Stimulated activated CD4-positive, alpha-beta T cell treated with anti-CD3 and anti-CD28 coated beads, Interleukin-4, amount 100 ng/mL, for 1 hour (primary cell): ENCODE results near the gene SGCB.

Source experiments
- DNase-seq: peaks from one replicate; pipeline ENCODE4 v3.0.0-alpha.2; 2020

SGCB gene

DNA sequence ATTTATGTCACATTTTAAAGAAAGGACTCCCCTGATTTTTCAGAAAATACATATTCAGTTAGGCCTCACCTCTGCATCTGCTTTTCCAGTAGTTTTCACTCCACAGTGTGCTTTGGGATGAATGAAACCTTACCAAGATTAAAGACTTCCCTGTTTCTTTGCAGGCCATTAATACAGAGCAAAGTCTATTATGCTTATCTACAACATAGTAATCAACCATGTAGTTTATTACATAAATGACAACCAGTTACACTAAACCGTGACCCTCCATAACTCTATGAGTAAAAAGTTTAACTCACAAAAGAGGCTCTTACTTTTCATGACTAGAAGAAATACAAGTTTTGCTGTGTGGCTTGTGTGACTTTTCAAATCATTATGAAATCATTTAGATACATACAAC is 20.3 kb downstream of the SGCB start:
- no peak for DNase-seq

DNA sequence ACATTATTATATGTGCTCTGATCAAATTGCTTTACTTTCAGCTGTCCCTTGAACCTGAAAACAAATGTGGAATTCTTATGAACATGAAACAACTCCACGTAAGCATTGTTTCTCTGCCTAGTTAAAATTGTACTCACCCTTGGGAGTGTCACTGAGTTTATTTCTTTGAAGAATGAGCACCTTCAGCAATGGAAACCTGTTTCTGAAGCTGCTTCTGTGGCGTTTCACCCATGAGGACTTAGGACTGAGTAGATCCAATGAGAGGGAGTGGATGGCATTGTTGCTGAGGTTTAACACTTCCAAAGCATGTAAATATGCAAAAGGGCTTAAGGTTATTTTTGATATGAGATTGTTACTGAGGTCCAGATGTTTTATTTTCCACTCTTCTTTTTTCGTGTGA is 21.1 kb downstream of the SGCB start:
- DNase-seq: no peak

DNA sequence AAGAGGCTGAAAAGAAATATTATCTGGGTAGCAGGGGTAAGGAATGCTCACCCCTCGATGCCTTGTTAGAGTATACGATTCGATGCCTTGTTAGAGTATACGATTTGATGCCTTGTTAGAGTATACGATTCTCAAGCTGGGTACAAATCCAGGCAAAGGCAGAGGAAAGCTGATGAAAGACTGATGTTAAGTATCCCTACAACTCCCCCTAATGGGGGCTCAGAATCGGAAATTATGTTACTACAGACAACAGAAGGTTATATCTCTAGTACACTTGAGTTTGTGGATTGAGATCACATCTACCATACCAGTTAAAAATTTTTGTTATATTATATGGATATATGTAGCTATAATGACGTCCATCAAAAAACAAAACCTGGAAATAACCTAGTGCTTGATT is 22.7 kb downstream of the SGCB start:
- no peak for DNase-seq

DNA sequence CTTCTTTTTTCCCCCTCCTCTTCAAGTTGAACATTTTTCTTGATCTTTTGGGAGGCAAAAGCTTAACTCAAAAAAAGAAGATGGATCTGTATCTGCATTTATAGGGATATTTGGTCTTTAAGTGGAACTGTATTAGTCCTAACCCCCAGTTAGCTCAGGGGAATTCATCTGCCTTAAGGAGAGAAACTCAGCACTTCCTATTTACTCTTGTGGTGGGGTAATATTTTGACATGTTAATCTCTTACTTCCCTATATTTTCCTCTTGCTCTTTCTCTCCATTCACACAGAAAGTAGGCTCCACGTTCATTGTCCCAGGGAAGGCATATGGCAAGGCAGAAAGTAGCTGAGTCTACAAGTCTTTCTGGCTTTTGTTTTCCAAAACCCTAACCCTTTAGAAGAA is 23.2 kb downstream of the SGCB start:
- no peak for DNase-seq

DNA sequence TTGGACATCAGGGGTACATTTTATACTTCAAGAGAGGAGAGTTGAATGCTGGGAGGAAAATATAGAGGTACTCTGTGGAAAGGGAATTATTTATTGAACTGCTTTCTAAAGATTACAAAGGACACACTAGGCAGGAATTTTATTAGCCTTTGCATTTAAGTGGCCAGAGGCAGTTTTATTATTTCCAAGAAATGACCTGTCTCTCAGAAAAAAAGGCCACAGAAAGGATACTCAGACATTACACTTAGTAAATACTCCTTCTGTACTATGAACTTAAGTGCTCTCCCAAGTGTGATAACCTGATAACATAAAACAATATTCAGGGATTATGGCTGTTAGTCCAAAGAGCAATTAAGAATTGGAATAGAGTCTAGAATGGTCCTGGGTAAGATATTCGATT is 25.4 kb downstream of the SGCB start:
- no peak for DNase-seq

DNA sequence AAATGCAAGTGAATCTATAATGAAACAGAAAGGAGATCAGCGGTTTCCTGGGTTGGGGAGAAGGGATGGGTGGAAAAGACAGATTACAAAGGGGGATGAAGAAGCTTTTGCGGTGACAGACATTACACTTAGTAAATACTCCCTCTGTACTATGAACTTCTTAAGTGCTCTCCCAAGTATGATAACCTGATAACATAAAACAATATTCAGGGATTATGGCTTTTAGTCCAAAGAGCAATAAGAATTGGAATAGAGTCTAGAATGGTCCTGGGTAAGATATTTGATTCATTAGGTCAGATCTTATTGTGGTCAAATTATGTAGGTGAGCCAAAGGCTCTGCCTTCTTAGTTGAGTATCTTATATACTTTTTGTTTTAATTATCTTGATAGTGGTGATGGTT is 27.1 kb downstream of the SGCB start:
- no peak for DNase-seq

DNA sequence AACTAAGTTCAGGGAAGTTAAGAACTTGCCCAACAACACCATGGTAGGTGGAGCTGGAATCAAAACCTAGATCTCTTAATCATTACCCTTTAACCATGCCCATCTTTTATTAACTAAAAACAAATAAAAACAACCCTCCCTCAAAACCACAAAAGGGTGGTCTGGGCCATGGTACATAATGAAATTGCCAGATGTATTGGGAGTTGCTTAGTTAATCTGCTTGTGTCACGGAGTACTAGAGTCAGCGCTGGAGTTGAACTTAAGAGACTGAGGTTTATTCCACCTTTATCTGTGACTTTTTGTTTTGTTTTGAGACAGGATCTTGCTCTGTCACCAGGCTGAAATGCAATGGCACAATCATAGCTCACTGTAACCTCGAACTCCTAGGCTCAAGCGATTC is 31.2 kb downstream of the SGCB start:
- no peak for DNase-seq

DNA sequence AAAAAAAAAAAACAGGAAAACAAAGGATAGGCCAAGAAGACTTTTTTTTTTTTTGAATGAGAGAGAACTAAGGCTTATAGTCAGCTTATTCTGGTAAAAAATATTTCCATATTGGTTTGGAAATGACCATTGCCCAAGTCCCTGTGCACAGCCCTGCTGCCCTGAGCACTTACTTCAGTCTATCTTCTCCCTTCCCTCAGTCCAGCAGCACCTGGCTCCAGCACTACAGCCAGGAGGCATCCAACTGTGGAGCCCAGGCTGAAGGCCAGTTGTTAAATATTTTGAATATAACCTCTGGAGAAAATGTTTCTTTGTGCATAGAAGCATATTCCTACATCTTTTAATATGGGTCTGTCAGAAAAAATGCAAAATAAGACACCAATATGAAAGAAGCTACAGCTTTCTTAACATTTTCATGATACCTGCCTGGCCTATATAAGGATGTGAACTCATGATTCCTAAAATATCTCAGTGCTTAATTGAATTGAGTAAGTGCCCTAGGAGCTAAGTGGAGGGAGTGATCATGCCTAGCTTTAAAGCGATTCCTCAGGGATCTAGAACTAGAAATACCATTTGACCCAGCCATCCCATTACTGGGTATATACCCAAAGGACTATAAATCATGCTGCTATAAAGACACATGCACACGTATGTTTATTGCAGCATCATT is 32.4 kb downstream of the SGCB start:
- DNase-seq: no peak

DNA sequence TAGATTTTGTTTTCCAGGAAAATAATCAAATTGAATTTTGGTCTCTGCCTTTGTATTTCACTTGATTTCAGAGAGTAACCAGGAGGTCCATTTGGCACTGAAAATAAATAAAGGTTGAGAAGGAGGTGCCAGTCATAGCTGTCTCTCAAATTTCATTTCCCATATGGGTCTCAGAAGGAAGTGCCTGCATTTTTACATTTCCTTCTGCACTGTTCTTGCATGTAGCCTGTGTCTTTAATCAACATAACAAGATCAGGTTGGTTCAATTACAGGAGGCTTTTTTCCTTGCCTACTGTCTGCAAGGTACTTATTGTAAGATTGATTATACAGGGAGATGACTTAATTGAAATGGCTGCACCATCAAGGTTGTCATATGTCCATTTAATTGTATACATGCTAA is 33.7 kb downstream of the SGCB start:
- no peak for DNase-seq

DNA sequence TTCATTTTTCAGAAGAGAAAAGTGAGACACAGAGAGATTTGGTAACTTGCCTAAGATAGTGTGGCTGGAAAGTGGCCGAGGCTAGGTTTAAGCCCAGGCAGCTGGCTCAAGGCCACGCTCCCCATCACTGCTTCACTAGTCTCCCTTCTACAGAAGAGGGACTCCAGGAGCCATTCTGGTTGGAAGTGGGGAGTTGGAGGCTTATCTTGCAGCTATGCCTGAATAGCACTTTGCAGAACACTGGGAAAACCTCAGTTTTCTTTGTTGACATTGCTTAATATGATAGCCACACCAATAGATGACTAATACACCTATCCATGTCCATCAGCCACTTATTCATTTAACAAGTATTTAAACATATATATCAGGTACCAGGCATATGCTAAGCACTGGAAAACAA is 36.5 kb downstream of the SGCB start:
- no peak for DNase-seq

DNA sequence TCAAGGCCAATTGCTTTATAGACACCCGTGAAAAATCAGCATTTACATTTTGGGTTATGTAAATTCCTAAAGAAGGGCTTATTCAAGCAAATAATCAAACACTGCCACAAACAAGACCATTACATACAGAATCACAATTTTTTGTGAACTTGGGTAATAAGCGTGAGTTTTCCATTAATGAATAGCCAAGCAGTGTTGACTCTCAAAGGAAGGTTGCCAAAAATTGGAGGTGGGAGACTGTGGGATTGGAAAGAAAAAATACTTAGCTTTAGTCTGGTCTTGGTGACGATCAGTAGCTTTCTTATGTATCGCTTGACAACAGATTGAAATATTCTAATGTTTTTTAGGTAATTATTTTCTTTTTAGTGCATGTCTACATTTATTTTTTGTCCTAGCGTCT is 38.8 kb downstream of the SGCB start:
- no peak for DNase-seq

DNA sequence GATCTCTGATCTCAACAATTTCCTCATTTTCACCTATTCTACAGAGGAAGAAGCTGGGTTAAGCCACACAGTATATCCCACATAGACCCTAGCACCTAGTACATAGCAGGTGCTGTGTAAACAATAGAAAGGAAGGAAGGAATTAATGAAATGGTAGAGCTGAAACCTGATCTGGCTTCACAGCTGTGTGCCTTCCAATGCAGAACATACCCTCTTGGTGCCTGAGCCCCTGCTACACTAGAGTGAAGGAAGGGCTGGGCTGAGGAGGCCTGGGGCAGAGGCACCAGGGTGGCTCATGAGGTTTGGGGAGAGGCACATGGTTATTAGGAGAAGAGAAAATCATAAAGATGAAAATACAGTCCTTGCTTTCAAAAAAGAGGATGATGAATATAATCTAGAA is 39.3 kb downstream of the SGCB start:
- DNase-seq: no peak

DNA sequence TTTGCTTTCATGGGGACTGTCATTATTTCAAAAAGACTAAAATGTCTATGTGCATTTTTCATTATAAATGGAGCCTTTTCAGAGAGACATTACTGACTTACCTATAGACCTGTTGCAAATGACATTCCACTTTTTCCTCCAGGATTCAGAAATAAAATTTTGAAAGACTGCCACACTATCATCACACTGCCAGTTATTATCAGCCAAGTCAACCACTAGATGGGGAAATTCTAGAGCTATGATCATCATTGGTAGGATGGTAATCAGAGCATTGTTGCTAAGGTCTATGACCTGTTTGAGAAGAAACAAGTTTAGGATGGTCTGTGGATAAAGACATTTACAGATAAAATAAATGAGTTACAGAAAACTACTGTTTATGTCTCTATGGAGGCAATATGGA is 40.5 kb downstream of the SGCB start:
- no peak for DNase-seq

DNA sequence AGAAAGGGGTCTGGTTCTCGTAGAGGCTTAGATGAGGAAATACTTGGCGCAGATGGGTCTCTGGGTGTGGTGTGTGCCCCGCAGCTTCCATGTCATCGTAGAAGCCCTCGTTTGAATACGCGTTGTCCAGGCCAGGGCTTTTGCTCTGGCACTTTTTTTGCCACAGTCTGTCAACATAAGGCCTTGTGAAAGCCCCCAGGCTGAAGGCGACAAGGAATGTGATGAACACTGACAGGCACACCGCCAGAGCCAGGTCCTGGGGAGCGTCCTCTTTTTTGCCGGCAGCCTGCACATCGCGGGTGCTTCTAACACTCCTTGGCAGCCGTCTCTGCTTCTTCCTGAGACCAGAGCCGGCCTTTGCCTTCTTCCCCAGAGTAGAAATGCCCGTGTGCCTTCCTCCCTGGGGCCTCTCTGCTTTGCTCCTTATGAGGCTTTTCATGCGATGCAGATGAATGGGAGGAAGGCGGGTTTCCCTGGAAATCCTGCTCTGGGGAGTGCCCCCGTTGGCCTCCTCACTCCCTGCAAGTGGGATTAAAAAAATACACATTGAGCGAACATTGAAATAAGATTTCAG is 42.4 kb downstream of the SGCB start:
- no peak for DNase-seq
